Stimulated activated CD8-positive, alpha-beta memory T cell treated with anti-CD3 and anti-CD28 coated beads, Interleukin-7, amount 100 ng/mL, for 24 hours (primary cell): Measurements from ENCODE around the gene CCDC71L.
"Not testable (repeated sequence)": the region's sequence is repeated elsewhere in the genome, so short reads cannot be mapped to it uniquely, and the experiment has no call there.

Experiments used
- DNase-seq: peaks from one replicate; pipeline ENCODE4 v3.0.0-alpha.2; 2020; ENCODE audit warnings: low read depth

The CCDC71L gene

GRCh38 chr7:106660862-106661720 lies at the start of gene CCDC71L:
CCDC71L (minus strand) TSS chr7:106661158; CDS start chr7:106660896, 262 bp downstream.
- DNase-seq = peak; percentile 85

GRCh38 chr7:106709604-106710003 lies 48.6 kb upstream of the CCDC71L start:
- not testable (repeated sequence) for DNase-seq

GRCh38 chr7:106704000-106704840 lies 43.3 kb upstream of the CCDC71L start:
- DNase-seq = no peak

- no peak for DNase-seq
Observed at GRCh38 chr7:106693677-106694353, 32.9 kb upstream of the CCDC71L start.

GRCh38 chr7:106692450-106693051 lies 31.6 kb upstream of the CCDC71L start:
- no peak for DNase-seq

GRCh38 chr7:106688161-106688560 lies 27.2 kb upstream of the CCDC71L start:
- DNase-seq = not testable (repeated sequence)

GRCh38 chr7:106683941-106684340 lies 23.0 kb upstream of the CCDC71L start:
- no peak for DNase-seq

- DNase-seq = no peak
Observed at GRCh38 chr7:106681815-106682495, 21.0 kb upstream of the CCDC71L start.

GRCh38 chr7:106679153-106679931 lies 18.4 kb upstream of the CCDC71L start:
- peak; percentile 27 for DNase-seq

- DNase-seq = no peak
Observed at GRCh38 chr7:106678795-106679152, 17.8 kb upstream of the CCDC71L start.

- DNase-seq = not testable (repeated sequence)
Observed at GRCh38 chr7:106676506-106676905, 15.5 kb upstream of the CCDC71L start.

GRCh38 chr7:106673688-106674087 lies 12.7 kb upstream of the CCDC71L start:
- DNase-seq = not testable (repeated sequence)

- not testable (repeated sequence) for DNase-seq
Observed at GRCh38 chr7:106671930-106672329, 11.0 kb upstream of the CCDC71L start.

- DNase-seq = no peak
Observed at GRCh38 chr7:106671160-106671559, 10.2 kb upstream of the CCDC71L start.

GRCh38 chr7:106668861-106669524 lies 8.0 kb upstream of the CCDC71L start:
- DNase-seq = no peak

- DNase-seq = no peak
Observed at GRCh38 chr7:106666353-106666752, 5.4 kb upstream of the CCDC71L start.

GRCh38 chr7:106664343-106664742 lies 3.4 kb upstream of the CCDC71L start:
- no peak for DNase-seq

GRCh38 chr7:106659963-106660861 lies 746 bp downstream of the CCDC71L start:
- peak; percentile 49 for DNase-seq
